Stimulated activated CD4-positive, alpha-beta T cell treated with anti-CD3 and anti-CD28 coated beads, Interleukin-15, amount 100 ng/mL, for 1 hour (primary cell): ENCODE results near the gene KCNJ5.

Experiments used
- DNase-seq, 2 donors: peaks; one replicate each; pipeline ENCODE4 v3.0.0-alpha.2; 2020; ENCODE audit warnings: low read depth in 1 of 2, low spot score in 1 of 2

KCNJ5 gene

GRCh38 chr11:128894685-128895084, 3.5 kb downstream of the KCNJ5 start:
- no peak for DNase-seq

DNA sequence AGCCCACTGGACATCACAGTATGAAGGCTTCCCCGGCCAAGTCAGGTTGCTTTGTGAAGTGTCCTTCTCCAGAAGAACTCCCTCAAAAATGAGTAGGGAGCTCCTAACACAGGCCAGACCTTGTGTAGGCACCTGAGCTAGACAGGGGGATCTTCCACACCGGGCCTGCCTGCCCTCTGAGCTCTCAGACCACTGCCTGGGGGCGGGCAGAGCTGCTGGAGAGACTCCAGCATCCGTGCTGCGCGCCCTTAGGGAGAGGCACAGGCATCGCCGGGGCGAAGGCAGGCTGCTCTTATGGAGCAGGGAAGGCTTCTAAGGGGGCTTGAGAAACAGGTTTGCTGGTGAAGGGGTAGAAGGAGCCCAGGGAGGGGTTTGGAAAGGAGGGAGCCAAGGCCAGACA, 4.4 kb downstream of the KCNJ5 start:
- DNase-seq: no peak

- DNase-seq: no peak
Observed at GRCh38 chr11:128896356-128896755, 5.2 kb downstream of the KCNJ5 start.

GRCh38 chr11:128897826-128898225, 6.7 kb downstream of the KCNJ5 start:
- no peak for DNase-seq

GRCh38 chr11:128898580-128899344, 7.6 kb downstream of the KCNJ5 start:
- DNase-seq: no peak

GRCh38 chr11:128900468-128900867, 9.3 kb downstream of the KCNJ5 start:
- no peak for DNase-seq

DNA sequence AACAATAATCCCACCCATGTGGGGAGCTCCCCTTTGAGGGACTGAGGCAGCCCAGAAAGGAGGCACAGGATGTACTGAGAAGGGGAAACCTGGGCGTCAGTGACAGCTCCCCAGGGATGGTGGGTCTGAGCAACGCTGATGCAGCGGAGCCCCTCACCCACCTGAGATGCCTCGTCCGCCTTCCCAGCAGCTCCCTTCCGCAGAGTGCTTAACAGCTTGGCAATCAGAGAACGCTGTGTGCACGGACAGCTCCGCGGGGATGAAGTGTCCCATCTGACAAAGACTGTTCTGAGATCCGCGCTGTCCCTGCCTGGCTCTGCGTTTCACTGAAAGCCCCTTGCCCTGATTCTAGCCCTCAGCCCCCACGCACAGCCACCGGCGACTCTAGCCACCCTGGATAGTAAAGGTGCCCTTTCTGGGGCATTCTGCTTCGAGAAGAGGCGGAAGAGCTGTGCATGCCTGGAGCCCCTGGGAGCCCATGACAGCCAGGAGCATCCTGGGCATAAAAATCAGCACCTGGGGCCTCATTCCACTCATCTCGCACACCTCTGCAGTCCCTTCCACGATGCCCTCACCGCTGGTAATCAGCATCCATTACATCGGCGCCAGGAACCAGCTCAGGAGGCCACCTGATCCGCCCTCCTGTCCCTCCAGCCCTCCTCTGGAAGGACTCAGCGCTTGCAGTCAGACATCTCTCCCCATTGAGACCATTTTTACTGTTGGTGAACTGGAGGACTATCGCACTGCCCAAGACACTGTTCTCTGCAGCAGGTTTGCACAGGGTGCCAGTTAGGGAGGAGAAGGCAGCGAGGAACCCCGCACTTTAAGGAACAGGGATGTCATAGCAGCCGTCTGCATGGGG, 10.7 kb downstream of the KCNJ5 start:
- DNase-seq: no peak

GRCh38 chr11:128902515-128903066, 11.4 kb downstream of the KCNJ5 start:
- no peak for DNase-seq

- DNase-seq: no peak
Observed at GRCh38 chr11:128903248-128904061, 12.3 kb downstream of the KCNJ5 start.

DNA sequence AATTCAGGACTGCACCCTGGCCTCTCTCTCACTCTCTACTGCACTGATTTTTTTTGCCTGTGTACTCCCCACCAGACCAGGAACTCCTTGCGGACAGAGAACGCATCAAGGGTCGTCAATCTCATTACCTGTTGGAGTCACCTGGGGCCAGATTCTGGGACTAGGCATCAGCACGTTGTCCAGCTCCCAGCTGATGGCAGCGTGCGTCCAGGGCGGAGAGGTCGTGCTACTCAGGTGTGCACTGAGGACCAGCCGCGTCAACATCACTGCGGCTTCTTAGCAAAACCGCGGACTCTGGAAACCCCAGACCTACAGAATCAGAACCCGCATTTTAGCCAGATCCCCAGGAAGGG, 13.1 kb downstream of the KCNJ5 start:
- DNase-seq: no peak

GRCh38 chr11:128904656-128905344, 13.6 kb downstream of the KCNJ5 start:
- no peak for DNase-seq

- peak in 1 of 2 donors; percentile 14 for DNase-seq
Observed at GRCh38 chr11:128905345-128906184, 14.4 kb downstream of the KCNJ5 start.

GRCh38 chr11:128906185-128907050, 15.3 kb downstream of the KCNJ5 start:
- no peak for DNase-seq

DNA sequence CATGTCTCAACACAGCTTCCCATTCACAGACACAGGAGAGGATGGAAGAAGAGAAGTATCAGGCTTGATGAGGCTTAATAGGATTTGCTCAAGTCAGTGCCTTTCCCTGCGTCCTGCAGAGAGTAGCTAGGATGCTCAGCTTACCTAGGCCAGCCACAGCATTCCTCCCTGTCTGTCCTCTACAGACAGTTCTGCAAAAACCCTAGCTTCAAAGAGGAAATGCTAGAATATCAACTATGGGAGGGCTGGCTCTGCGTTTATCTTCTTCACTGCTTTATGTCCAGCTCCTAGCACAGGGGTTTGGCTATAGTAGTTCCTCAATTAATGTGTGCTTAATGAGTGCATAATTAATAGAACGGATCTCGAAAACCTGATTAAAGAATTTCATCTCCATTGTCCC, 16.4 kb downstream of the KCNJ5 start:
- DNase-seq: no peak

GRCh38 chr11:128908391-128909246, 17.5 kb downstream of the KCNJ5 start:
- no peak for DNase-seq

DNA sequence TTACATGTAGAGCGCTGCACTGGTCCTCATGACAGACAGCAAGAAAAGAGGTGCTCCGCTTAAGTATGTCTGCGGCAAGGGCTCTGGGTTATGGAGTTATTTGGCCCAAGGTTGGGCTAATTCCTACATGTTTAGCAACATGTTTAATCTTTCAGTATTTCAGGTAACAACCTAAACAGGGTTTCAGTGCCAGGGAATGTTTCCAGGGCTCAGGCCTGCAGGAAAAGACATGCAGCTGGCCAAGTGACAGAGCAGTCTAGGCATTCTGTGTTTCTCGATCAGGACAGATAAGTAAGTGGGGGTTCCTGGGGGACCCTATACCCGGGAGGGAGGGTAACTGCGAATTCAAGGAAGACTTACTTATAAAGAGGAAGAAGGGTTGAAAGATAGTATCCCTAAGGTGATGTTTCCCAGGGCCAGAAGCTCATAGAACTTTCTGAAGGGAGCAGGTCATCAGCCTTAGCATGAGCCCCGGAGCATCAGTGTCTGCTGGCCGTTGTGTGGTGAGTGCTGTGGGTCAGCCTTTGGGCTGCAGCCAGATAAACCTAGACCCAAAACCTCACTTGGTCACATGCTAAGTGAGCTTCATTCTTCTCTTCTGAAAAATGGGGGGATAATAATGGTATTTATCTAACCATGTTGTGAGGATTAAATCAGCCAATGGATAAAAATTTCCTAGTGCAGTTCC, 18.4 kb downstream of the KCNJ5 start:
- no peak for DNase-seq

DNA sequence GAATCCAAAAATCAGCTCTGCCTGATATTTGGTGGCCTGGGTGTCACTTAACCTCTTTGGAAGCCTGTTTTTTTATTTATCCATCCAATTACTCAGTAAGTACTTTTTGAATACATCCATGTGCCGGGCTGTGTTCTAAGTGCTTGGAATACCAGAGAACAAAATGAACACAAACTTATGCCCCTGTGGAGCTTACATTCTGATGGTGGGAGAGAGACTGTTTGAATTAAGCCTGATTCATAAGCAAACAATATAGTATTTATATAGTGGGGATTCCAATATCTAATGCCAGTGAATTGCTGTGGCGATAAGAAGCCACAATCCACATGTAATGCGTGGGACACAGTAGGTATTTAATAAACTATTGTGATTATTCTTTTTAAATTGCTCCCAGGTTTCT, 19.4 kb downstream of the KCNJ5 start:
- DNase-seq: no peak
